HK-2 (cell line): ENCODE measurements around the gene TRAPPC12.

Source experiments
- DNase-seq: peaks from one replicate; pipeline ENCODE4 v3.0.0-alpha.2; 2018; ENCODE audit not compliant: unreplicated experiment

Gene TRAPPC12

GRCh38 chr2:3408781-3409180 lies 29.3 kb downstream of the TRAPPC12 start:
- no peak for DNase-seq

DNA sequence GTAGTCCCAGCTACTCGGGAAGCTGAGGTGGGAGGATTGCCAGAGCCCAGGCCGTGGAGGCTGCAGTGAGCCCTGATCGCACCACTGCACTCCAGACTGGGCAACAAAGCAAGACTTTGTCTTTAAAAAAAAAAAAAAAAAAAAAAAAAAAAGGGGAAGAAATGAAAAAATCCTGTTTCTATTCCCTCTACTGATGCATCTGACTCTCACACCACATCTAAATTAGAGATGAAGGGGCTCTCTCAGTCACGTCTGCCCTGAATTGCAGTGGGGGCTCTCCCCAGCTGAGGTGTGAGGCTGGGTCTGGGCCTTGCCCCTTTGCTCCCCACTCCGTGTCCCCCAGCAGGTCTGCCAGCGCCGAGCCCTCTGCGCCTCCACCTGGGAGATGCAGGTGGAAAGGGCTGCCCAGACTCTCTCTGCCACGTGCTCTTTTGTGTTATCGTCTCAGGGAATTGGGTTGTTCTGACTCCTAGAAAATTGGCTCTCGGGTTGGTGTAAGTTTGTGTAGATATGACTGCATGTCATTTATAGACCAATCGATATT lies 30.2 kb downstream of the TRAPPC12 start:
- DNase-seq, result no peak

DNA sequence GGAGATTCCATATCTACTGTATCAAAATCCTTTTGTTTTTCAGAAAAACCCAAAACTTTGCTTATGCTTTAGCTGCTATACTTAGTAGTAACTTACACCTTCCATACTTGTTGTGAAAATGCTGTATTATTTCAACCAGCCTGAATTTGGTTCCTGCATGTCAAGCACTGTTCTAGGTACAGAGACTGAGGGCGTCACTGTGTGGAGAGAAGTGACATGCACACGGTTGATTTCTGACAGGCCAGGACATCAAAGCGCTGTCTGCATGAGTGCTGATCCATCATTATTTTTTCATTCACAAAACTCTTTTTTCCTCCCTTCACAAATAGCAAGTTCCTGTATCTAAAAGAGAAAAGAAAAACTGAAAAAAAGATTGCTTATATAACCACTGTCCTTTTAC lies 31.6 kb downstream of the TRAPPC12 start:
- DNase-seq, result no peak

- DNase-seq, result no peak
Observed at GRCh38 chr2:3413697-3414096, 34.2 kb downstream of the TRAPPC12 start.

DNA sequence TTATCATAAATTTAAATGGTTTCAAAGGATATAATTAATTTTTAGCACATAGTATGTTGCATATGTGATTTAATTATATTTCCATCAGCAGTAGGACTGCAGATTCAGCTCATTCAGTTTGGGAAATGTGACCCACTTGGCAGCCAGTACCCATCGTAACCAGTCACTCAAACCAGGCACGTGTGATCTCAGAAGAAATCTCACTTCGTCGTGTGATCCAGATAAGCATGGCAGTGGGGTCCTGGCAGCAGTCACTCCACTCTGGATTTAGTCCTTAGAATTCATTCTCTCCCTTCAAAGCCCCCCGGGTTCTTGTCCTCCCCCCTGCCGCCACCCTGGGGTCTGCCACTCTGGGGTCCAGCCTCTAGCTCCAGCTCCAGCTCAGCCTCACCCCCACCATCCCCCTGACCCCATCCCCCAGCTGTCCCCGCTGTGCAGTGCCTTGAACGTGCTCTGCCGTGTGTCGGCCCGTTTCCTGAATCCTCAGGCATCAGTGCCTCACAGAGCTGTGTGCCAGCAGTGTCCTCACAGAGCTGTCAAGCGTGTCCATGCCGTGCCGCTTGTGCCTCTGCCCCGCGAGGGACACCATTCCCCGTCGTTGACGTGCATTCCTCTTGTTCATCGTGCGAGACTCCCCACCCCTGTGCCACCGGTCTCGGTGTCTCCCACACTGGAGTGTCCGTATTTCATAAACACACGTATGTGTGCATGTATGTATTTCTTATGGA lies 34.8 kb downstream of the TRAPPC12 start:
- no peak for DNase-seq

- DNase-seq, result no peak
Observed at GRCh38 chr2:3418766-3419404, 39.4 kb downstream of the TRAPPC12 start.

DNA sequence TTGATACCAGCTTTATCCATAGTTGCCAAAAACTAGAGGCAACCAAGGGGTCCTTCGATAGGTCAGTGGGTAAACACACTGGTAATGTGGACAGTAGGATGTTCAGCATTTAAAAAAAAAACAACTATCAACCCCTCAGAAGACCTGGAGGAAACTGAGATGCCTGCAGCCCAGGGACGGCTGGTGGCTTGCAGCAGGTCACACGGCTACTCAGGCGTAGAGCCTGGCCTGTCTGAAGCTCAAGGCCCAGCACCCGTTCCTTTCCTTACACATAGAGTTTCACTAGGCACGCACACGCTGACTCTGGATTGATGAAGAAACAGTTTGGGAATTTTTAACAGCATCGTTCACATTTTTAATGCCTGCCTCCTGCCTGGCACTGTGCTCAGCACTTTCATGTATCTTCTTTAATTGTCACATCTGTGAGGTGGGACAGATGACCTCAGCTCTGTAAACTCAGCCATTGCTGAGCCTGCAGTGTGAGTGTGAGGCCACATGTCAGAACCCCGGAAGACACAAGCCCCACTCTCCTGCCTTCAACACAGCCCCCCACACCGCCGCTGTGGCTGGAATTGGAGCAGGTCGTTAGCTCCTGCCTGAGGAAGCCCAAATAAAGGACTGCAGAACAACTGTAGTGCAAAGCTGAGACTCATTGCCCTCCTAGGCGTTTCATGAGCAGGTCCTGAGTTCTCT lies 40.7 kb downstream of the TRAPPC12 start:
- DNase-seq, result no peak

GRCh38 chr2:3420769-3421397 lies 41.4 kb downstream of the TRAPPC12 start:
- DNase-seq, result no peak

DNA sequence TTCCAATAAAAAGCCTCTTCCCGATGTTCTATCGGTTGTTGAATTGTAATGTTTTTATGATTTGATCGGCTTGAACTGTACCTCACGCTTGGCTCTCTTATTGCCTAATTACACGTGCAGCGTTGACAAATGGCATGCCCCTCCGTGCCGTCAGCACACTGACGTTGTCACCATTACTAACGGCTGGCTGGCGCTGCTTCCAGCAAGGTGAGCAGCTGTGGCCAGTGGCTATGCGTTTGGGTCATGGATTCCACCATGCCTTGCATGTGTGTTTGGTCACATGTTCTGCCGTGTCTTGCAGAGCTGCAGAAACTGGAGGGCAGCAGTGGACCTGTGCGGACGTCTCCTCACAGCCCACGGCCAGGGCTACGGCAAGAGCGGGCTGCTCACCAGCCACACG lies 42.1 kb downstream of the TRAPPC12 start:
- no peak for DNase-seq

DNA sequence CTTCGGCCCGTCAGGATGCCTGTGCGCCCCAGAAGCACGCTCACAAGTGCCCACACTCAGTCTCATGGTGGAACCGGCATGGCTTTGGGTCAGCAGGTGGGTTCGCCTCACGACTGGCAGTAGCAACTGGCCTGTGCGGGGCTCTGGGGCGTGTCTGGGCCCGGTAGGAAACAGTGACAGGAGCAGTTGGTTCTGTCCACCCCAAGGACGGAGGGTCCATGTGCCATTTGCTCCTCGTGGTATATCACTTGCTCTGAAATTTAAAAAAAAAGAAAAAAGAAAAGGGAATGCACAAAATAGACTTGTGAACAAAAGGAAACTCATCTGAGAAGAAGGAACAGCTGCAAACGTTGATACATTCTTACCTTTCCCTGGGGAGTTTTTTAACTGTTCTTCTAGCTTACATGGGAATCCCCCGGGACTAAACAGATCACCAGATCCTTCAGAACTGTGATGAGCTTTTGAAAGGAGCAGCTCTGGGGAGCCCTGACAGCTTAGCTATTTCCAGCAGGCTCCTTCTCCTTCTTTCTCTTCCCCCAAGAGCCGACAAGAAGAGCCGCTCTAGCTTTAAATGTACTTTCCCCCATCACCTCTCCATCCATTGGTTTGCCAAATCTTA lies 42.8 kb downstream of the TRAPPC12 start:
- DNase-seq, result no peak

DNA sequence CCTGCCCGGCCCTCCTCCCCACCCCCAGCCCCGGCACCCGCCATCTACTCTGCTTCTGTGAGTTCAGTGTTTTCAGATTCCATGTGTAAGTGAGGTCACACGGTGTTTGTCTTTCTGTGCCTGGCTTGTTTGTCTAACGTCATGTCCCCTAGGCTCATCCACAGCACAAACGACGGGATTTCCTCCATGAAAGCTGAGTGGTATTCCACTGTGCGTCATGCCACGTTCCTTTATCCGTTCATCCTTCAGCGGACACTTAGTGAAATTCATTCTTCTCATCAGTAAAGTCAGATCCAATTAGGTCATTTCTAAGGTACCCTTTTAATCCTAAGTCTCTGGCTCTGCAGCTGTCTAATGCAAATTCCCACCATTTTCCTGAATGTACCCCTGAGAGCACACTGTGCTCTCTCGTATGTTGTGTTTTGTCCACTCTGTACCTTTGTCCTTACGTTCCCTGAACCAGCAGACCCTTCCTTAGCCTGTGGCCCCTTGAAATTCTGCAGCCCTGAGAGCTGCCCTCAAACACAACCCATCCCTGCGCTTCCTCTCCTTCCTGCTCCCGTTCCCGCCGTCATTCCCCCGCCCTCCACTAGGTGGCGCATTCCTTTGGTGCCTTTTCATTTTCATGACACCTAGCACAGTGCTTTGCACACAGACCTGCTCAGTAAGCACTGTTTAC lies 44.1 kb downstream of the TRAPPC12 start:
- DNase-seq, result peak; percentile 78

GRCh38 chr2:3424171-3424795 lies 44.8 kb downstream of the TRAPPC12 start:
- no peak for DNase-seq

DNA sequence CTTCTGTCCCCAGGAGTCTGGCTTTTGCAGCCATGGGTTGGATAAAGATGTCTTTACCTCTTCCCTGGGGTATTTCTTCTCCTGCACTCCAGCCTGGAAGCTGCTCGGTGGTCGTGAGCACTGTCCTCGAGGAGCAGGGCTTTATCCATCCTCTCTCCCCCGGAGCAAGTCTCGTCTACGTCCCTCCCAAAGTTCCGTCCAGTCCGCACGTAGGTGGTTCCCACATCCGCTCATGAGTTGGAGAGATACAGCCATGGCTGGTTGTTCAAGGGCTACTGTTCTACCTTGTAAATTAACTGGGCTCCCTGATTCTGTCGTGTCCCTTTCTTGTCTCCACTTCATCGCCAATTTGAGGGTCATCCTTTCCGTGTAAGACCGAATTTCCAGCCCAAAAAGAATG lies 47.1 kb downstream of the TRAPPC12 start:
- DNase-seq, result no peak

- no peak for DNase-seq
Observed at GRCh38 chr2:3427272-3427671, 47.8 kb downstream of the TRAPPC12 start.

GRCh38 chr2:3428577-3428976 lies 49.1 kb downstream of the TRAPPC12 start:
- no peak for DNase-seq

DNA sequence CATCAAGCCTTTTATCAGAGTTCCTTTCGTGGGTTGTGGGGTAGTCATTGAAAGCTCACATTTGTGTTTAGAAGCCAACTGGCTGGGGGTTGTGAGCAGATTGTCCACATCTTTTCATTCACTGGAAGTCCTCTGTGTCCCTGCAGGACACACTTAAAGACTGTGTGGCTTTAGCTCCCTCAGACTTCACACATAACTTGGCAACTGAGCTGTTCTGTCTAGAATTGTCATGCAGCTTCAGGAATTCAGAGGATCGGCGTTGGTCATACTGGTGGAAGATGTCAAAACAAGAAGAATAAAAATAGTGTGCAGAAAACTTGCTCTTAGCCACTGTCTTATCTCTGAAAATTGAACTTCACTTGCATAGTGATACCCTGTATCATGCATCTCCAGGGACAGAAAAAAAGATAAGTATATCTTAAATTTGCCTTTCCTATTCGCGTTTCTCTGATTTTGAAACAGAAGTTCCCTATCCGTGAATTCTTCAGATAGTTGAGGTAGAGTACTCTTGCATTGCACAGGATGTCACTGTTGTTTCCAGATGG lies 49.6 kb downstream of the TRAPPC12 start:
- DNase-seq, result no peak

DNA sequence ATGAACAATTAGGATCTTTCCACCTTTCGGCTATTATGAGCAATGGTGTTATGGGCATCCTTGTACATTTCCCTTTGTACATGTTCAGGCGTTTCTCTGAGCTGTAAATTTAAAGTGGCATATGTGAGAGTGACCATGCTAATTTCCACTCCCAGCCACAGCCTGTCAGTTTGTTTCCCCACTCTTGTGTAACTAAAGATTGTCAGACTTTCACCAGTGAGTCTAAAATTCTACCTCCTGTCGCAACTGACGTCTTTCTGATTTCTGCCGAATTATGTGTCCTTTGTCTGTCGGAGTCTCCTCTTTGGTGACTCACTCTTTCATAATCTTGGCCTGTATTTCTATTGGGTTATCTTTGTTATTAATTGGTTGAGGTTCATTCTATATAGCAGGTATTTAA lies 50.7 kb downstream of the TRAPPC12 start:
- no peak for DNase-seq

- no peak for DNase-seq
Observed at GRCh38 chr2:3430740-3431490, 51.4 kb downstream of the TRAPPC12 start.

GRCh38 chr2:3432067-3432466 lies 52.6 kb downstream of the TRAPPC12 start:
- no peak for DNase-seq
